Fibroblast of lung (primary cell): Measurements from ENCODE around the gene SLC10A6. TPM values are rescaled to one million over a fixed set of nuclear protein-coding genes. Genes with fewer than 3 reads are reported as not detected.

Source experiments
- DNase-seq, 2 donors: peaks; one replicate each; pipeline versions ENCODE4 v3.0.0 to v3.0.0-alpha.2; 2010; ENCODE audit warnings: low read depth in 2 of 2
- H2AFZ ChIP-seq: 2 replicates; pipeline ENCODE4 v1.5.1; 2012; ENCODE audit warnings: low read length, control low read depth, inconsistent platforms
- H3K27ac ChIP-seq: 2 replicates; pipeline ENCODE4 v1.5.1; 2011; ENCODE audit warnings: low read length, control low read depth; ENCODE audit not compliant: insufficient read depth
- H3K27me3 ChIP-seq: 2 replicates; pipeline ENCODE4 v1.5.1; 2011; ENCODE audit warnings: mild to moderate bottlenecking, low read length; ENCODE audit not compliant: control insufficient read depth, insufficient read depth
- H3K36me3 ChIP-seq: 2 replicates; pipeline ENCODE4 v1.5.1; 2011; ENCODE audit warnings: low read length; ENCODE audit not compliant: control insufficient read depth, insufficient read depth
- H3K4me1 ChIP-seq: 2 replicates; pipeline ENCODE4 v1.5.1; 2011; ENCODE audit warnings: low read length; ENCODE audit not compliant: control insufficient read depth, insufficient read depth; ENCODE audit errors: extremely low read depth
- H3K4me2 ChIP-seq: 2 replicates; pipeline ENCODE4 v1.5.1; 2011; ENCODE audit warnings: low read length, control low read depth; ENCODE audit not compliant: insufficient read depth; ENCODE audit errors: extremely low read depth
- H3K4me3 ChIP-seq, 4 experiments: fragments of 200-600 bp in 1 of 4; sonication (generic) in 1 of 4; replicated peaks in 1 of 4; 2 replicates each; pipeline ENCODE4 v1.5.1; 2011 to 2016; ENCODE audit warnings: low read length in 4 of 4, low read depth in 3 of 4, mild to moderate bottlenecking in 3 of 4, control low read depth in 2 of 4, inconsistent platforms in 1 of 4, mixed read lengths in 1 of 4; ENCODE audit not compliant: insufficient read depth in 1 of 4; ENCODE audit errors: control extremely low read depth in 1 of 4
- H3K79me2 ChIP-seq: 2 replicates; pipeline ENCODE4 v1.5.1; 2012; ENCODE audit warnings: mild to moderate bottlenecking, low read length, inconsistent platforms; ENCODE audit not compliant: control insufficient read depth, insufficient read depth
- H3K9ac ChIP-seq: 2 replicates; pipeline ENCODE4 v1.5.1; 2011; ENCODE audit warnings: mild to moderate bottlenecking, low read length, control low read depth; ENCODE audit not compliant: insufficient read depth
- H3K9me3 ChIP-seq: 2 replicates; pipeline ENCODE4 v1.5.1; 2012; ENCODE audit warnings: low read depth, low read length; ENCODE audit not compliant: control insufficient read depth, insufficient read depth
- H4K20me1 ChIP-seq: 2 replicates; pipeline ENCODE4 v1.5.1; 2011; ENCODE audit warnings: low read length; ENCODE audit not compliant: control insufficient read depth, insufficient read depth; ENCODE audit errors: extremely low read depth
- CTCF ChIP-seq, 2 donors: IDR thresholded peaks in 1 of 2; conservative IDR thresholded peaks in 1 of 2; 1 replicate in 1 of 2; 2 replicates in 1 of 2; pipeline ENCODE4 v1.5.1; 2011 to 2012; ENCODE audit warnings: low read length in 2 of 2, control low read depth in 1 of 2, inconsistent platforms in 1 of 2, low read depth in 1 of 2, mild to moderate bottlenecking in 1 of 2
- EZH2 ChIP-seq: IDR thresholded peaks from 2 replicates; pipeline ENCODE4 v1.5.1; 2012; ENCODE audit warnings: low read length, control low read depth, mild to moderate bottlenecking; ENCODE audit errors: missing control alignments
- polyA plus RNA-seq, 2 donors: library from polyadenylated mRNA; depleted of rRNA in 1 of 2; stranded (reverse) in 1 of 2; unstranded in 1 of 2; fragments of >200 nt; gene quantifications; 2 replicates each; pipeline ENCODE4 v1.2.1, GENCODE V29; 2011 to 2012; ENCODE audit warnings: missing spikeins in 1 of 2
- total RNA-seq: library from RNA; depleted of rRNA; stranded (reverse); fragments of >200 nt; gene quantifications from 2 replicates; pipeline ENCODE4 v1.2.1, GENCODE V29; 2014

The SLC10A6 gene
- total and polyA plus RNA-seq, 2 donors (not counting 1 experiment from before 2014, with no cell fraction given): 0.66 TPM; not detected in 1

- H2AFZ ChIP-seq: no peak overlapping the region
- no peak for TF ChIP-seq CTCF (conservative IDR thresholded peaks at IDR 0.05 in 1 of 2, IDR thresholded peaks at IDR 0.05 in 1 of 2; ENCODE audit: low read depth in 1 of 2, low read length in 2 of 2)
- no peak for TF ChIP-seq EZH2
- no peak overlapping the region for H3K4me2 ChIP-seq
- H3K9ac ChIP-seq: no peak overlapping the region
- no peaks in the 10 kb centered on the region for H3K27me3 ChIP-seq
- no peaks in the 10 kb centered on the region for H4K20me1 ChIP-seq
- no peaks in the 10 kb centered on the region for H3K79me2 ChIP-seq
- no peak overlapping the region for H3K4me3 ChIP-seq
- H3K4me1 ChIP-seq: no peaks in the 10 kb centered on the region
- no peaks in the 10 kb centered on the region for H3K36me3 ChIP-seq
- DNase-seq: no peak
- H3K27ac ChIP-seq: no peak overlapping the region
- H3K9me3 ChIP-seq: no peaks in the 10 kb centered on the region
Observed at GRCh38 chr4:86845593-86845992, 3.6 kb downstream of the SLC10A6 start.

- Histone ChIP-seq H3K9ac (no peak overlapping the region), H3K4me2 (no peak overlapping the region), H3K9me3 (no peaks in the 10 kb centered on the region), H4K20me1 (no peaks in the 10 kb centered on the region), H3K4me3 (no peak overlapping the region), H3K36me3 (no peaks in the 10 kb centered on the region), H3K27ac (no peak overlapping the region), H2AFZ (no peak overlapping the region), H3K79me2 (no peaks in the 10 kb centered on the region), H3K4me1 (peaks cover 3% of the 10 kb centered on the region), H3K27me3 (no peaks in the 10 kb centered on the region)
- DNase-seq: no peak
- TF ChIP-seq CTCF (conservative IDR thresholded peaks at IDR 0.05 in 1 of 2, IDR thresholded peaks at IDR 0.05 in 1 of 2; ENCODE audit: low read depth in 1 of 2, low read length in 2 of 2) (no peak), EZH2 (no peak)
Observed at GRCh38 chr4:86841309-86841708, 7.9 kb downstream of the SLC10A6 start.

- no peak overlapping the region for H2AFZ ChIP-seq
- H3K27ac ChIP-seq: no peak overlapping the region
- TF ChIP-seq EZH2 (no peak), CTCF (conservative IDR thresholded peaks at IDR 0.05 in 1 of 2, IDR thresholded peaks at IDR 0.05 in 1 of 2; ENCODE audit: low read depth in 1 of 2, low read length in 2 of 2) (no peak)
- H3K36me3 ChIP-seq: no peaks in the 10 kb centered on the region
- H3K4me3 ChIP-seq: no peak overlapping the region
- H3K27me3 ChIP-seq: no peaks in the 10 kb centered on the region
- no peak overlapping the region for H3K9ac ChIP-seq
- no peaks in the 10 kb centered on the region for H4K20me1 ChIP-seq
- H3K9me3 ChIP-seq: no peaks in the 10 kb centered on the region
- H3K79me2 ChIP-seq: no peaks in the 10 kb centered on the region
- H3K4me2 ChIP-seq: no peak overlapping the region
- peak in 1 of 2 donors; percentile 37 for DNase-seq
- H3K4me1 ChIP-seq: peaks cover 3% of the 10 kb centered on the region
Observed at GRCh38 chr4:86840858-86841257, 8.3 kb downstream of the SLC10A6 start.
